ENCODE measurements around the gene NCAPG2.
A peak's percentile ranks its signal among the peaks of the same experiment; 100 is the strongest.

Gene NCAPG2

GRCh38 chr7:158620418-158620817 lies 84.2 kb downstream of the NCAPG2 start:
- DNase-seq = no peak

GRCh38 chr7:158618745-158619140 lies 85.9 kb downstream of the NCAPG2 start:
- no peak for DNase-seq

GRCh38 chr7:158617737-158618128 lies 86.9 kb downstream of the NCAPG2 start:
- DNase-seq = no peak

- DNase-seq = no peak
These were observed 88.6 kb downstream of the NCAPG2 start for GRCh38 chr7:158616050-158616449.

GRCh38 chr7:158614700-158615099 lies 89.9 kb downstream of the NCAPG2 start:
- DNase-seq = no peak

- no peak for DNase-seq
These were observed 91.1 kb downstream of the NCAPG2 start for GRCh38 chr7:158613481-158613880.

- no peak for DNase-seq
These were observed 92.1 kb downstream of the NCAPG2 start for GRCh38 chr7:158612546-158612945.

GRCh38 chr7:158611541-158611940 lies 93.1 kb downstream of the NCAPG2 start:
- DNase-seq = no peak

- DNase-seq = no peak
These were observed 95.2 kb downstream of the NCAPG2 start for GRCh38 chr7:158609313-158609974.

GRCh38 chr7:158607563-158607962 lies 97.0 kb downstream of the NCAPG2 start:
- no peak for DNase-seq

GRCh38 chr7:158606671-158607424 lies 97.8 kb downstream of the NCAPG2 start:
- DNase-seq = no peak

- DNase-seq = no peak
These were observed 98.5 kb downstream of the NCAPG2 start for GRCh38 chr7:158606129-158606528.

- no peak for DNase-seq
These were observed 100.5 kb downstream of the NCAPG2 start for GRCh38 chr7:158603773-158604755.

GRCh38 chr7:158602905-158603772 lies 101.5 kb downstream of the NCAPG2 start:
- no peak for DNase-seq

- no peak for DNase-seq
These were observed 102.6 kb downstream of the NCAPG2 start for GRCh38 chr7:158602041-158602440.

GRCh38 chr7:158601090-158601489 lies 103.5 kb downstream of the NCAPG2 start:
- no peak for DNase-seq

GRCh38 chr7:158596745-158597144 lies 107.9 kb downstream of the NCAPG2 start:
- DNase-seq = no peak

GRCh38 chr7:158596309-158596708 lies 108.3 kb downstream of the NCAPG2 start:
- DNase-seq = no peak

- DNase-seq = peak; percentile 5
These were observed 109.5 kb downstream of the NCAPG2 start for GRCh38 chr7:158595068-158595467.

- DNase-seq = no peak
These were observed 112.1 kb downstream of the NCAPG2 start for GRCh38 chr7:158592541-158592940.

GRCh38 chr7:158591944-158592343 lies 112.7 kb downstream of the NCAPG2 start:
- no peak for DNase-seq

GRCh38 chr7:158590181-158590530 lies 114.4 kb downstream of the NCAPG2 start:
- no peak for DNase-seq
